Measurements from ENCODE around the gene CDH4. TPM values are rescaled to one million over a fixed set of nuclear protein-coding genes. Genes with fewer than 3 reads are reported as not detected.

Gene CDH4
- total and polyA plus RNA-seq, 2 of the 8 experiments (the other 6 are each of a cell fraction or from before 2014, with no cell fraction given) = 4.3 to 7.9 TPM

DNA sequence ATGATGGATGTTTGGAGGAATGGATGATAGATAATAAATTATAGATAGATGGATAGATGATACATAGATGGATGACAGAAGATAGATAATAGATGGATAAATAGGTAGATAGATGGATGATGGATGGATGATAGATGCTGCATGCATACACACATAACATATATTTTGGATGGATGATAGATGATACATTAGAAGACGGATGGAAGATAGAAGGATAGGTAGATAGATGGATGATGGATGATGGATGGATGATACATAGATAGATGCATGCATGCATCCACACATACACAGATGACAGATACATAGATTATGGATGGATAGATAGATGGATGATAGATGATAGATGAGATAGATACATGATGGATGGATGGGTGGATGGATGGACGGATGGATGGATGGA lies 425.9 kb downstream of the CDH4 start:
- Histone ChIP-seq H3K79me2 (ENCODE audit: control insufficient read depth in 1 of 2, insufficient read depth in 2 of 2, low read length in 2 of 2) (no peaks in the 10 kb centered on the region), H3K36me3 (ENCODE audit: control insufficient read depth in 2 of 4, insufficient read depth in 4 of 4, low read length in 3 of 4) (no peaks in the 10 kb centered on the region), H3K4me2 (ENCODE audit: insufficient read depth in 1 of 2, low read depth in 2 of 2, low read length in 2 of 2) (no peak overlapping the region), H4K8ac (ENCODE audit: extremely low read depth, insufficient read depth, low read length) (no peak overlapping the region), H4K91ac (replicated peaks; ENCODE audit: insufficient read length, low read length) (no peak overlapping the region), H2BK15ac (ENCODE audit: low read length) (no peak overlapping the region), H3K4me1 (replicated peaks in 1 of 4; ENCODE audit: control insufficient read depth in 3 of 4, insufficient read depth in 4 of 4, low read length in 3 of 4) (peaks cover 0 to 11% (median 6%) of the 10 kb centered on the region in 4 experiments; a peak in 5 of 7 replicates), H3K4me3 (ENCODE audit: extremely low read depth in 1 of 4, insufficient read depth in 2 of 4, low read depth in 3 of 4, low read length in 4 of 4) (no peak overlapping the region), H3K14ac (ENCODE audit: insufficient read length) (no peak overlapping the region), H3K9me3 (ENCODE audit: insufficient read depth in 2 of 2, low read depth in 1 of 2, low read length in 1 of 2) (no peaks in the 10 kb centered on the region), H3K79me1 (ENCODE audit: low read depth, low read length) (no peaks in the 10 kb centered on the region), H3K27me3 (replicated peaks in 1 of 4; ENCODE audit: control insufficient read depth in 3 of 4, extremely low read depth in 1 of 4, insufficient read depth in 3 of 4, low read length in 3 of 4) (peaks cover 0 to 5% (median 0%) of the 10 kb centered on the region in 4 experiments; a peak in 6 of 7 replicates), H2BK120ac (replicated peaks; ENCODE audit: low read depth, low read length) (no peak overlapping the region), H2AFZ (ENCODE audit: low read length) (no peak overlapping the region), H3K23me2 (ENCODE audit: low read depth, low read length) (peaks cover 6% of the 10 kb centered on the region; the same call in 1 of the 2 replicates), H3K27ac (ENCODE audit: low read depth, low read length) (no peak overlapping the region), H2BK20ac (ENCODE audit: low read length) (no peak overlapping the region), H3K56ac (replicated peaks; ENCODE audit: insufficient read length, low read depth, low read length) (no peak overlapping the region), H2AK5ac (ENCODE audit: low read depth, low read length) (no peak overlapping the region), H2BK12ac (ENCODE audit: low read depth, low read length) (no peak overlapping the region), H3K4ac (replicated peaks; ENCODE audit: insufficient read length, low read depth, low read length) (no peak overlapping the region), H3K18ac (ENCODE audit: extremely low read depth, low read length) (no peak overlapping the region), H4K20me1 (replicated peaks in 1 of 2; ENCODE audit: control insufficient read depth in 1 of 2, insufficient read depth in 2 of 2, low read length in 2 of 2) (peaks cover 0 to 6% of the 10 kb centered on the region in 2 experiments), H3K23ac (ENCODE audit: insufficient read length) (no peak overlapping the region), H2BK5ac (ENCODE audit: low read depth, low read length) (no peak overlapping the region), H3K9ac (replicated peaks in 1 of 4; ENCODE audit: extremely low read depth in 1 of 4, low read depth in 3 of 4, low read length in 3 of 4) (no peak overlapping the region), H4K5ac (ENCODE audit: insufficient read length, low read depth, low read length) (no peak overlapping the region)
- FAIRE-seq (no peak), DNase-seq (ENCODE audit: low read depth in 1 of 2, low spot score in 2 of 2) (no peak)
- ChIA-PET POLR2A (ENCODE audit: partially characterized antibody) (no interaction called here), CTCF (ENCODE audit: partially characterized antibody) (interaction anchor here (1.3 kb wide), 1 partner anchor 15 kb away, joined by 3 read pairs; no protein-coding TSS in a partner anchor)
- 47 to 100% methylated on average over 2 of the region's 2 CpGs for WGBS, 2 experiments (ENCODE audit: extremely low coverage in 1 of 2, insufficient coverage in 1 of 2, insufficient read length in 1 of 2, insufficient replicate concordance in 2 of 2, low coverage in 1 of 2, low lambda C conversion rate in 2 of 2, missing lambda C conversion rate in 1 of 2)
- TF ChIP-seq SIN3A (conservative IDR thresholded peaks at IDR 0.05 in 1 of 2, IDR thresholded peaks at IDR 0.05 in 1 of 2; ENCODE audit: low read depth in 1 of 2, low read length in 2 of 2) = no peak
- no peak for TF ChIP-seq SAP30 (IDR thresholded peaks at IDR 0.05; ENCODE audit: insufficient read depth, insufficient replicate concordance, low read length)
- TF ChIP-seq TAF1 (IDR thresholded peaks at IDR 0.05; ENCODE audit: low read depth, low read length) = no peak
- TF ChIP-seq PHF8 (conservative IDR thresholded peaks at IDR 0.05; ENCODE audit: low read depth, low read length) = no peak
- no peak for TF ChIP-seq CTCF (IDR thresholded peaks at IDR 0.05; ENCODE audit: control extremely low read depth in 1 of 3, insufficient read depth in 1 of 3, low read depth in 1 of 3, low read length in 3 of 3)
- TF ChIP-seq KDM5A (IDR thresholded peaks at IDR 0.05; ENCODE audit: low read length) = no peak
- TF ChIP-seq JUN (IDR thresholded peaks at IDR 0.05; ENCODE audit: low read depth, low read length) = no peak
- TF ChIP-seq SUZ12 (IDR thresholded peaks at IDR 0.05; ENCODE audit: low read length) = no peak
- TF ChIP-seq KDM1A (IDR thresholded peaks at IDR 0.05; ENCODE audit: borderline replicate concordance, low read length) = no peak
- TF ChIP-seq KDM4A (IDR thresholded peaks at IDR 0.05; ENCODE audit: low read depth, low read length, severe bottlenecking) = no peak
- no peak for TF ChIP-seq JUND (IDR thresholded peaks at IDR 0.05; ENCODE audit: low read length)

All from H1 (cell line).